ENCODE measurements around the gene STK32B.
"Not testable (repeated sequence)": the region's sequence is repeated elsewhere in the genome, so short reads cannot be mapped to it uniquely, and the experiment has no call there.

STK32B gene

DNA sequence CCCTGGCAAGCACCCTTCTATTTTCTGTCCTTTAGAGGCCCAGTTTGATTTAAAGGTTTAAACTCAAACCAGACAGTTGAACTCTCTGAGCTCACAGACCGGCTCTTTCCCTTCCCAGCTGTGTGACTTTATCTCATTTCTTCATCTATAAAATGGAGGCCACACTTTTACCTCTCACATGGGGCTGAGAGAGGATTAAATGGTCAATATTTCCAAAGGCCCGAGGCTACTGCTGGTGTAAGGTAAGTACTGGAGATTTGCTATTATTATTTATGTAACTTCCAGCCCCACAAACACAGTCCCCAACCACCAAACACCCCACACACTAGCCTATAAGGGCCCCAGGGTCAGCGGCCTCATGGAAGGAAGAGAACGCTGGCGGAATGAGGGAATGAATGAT, 18.5 kb upstream of the STK32B start:
- DNase-seq, result no peak

DNA sequence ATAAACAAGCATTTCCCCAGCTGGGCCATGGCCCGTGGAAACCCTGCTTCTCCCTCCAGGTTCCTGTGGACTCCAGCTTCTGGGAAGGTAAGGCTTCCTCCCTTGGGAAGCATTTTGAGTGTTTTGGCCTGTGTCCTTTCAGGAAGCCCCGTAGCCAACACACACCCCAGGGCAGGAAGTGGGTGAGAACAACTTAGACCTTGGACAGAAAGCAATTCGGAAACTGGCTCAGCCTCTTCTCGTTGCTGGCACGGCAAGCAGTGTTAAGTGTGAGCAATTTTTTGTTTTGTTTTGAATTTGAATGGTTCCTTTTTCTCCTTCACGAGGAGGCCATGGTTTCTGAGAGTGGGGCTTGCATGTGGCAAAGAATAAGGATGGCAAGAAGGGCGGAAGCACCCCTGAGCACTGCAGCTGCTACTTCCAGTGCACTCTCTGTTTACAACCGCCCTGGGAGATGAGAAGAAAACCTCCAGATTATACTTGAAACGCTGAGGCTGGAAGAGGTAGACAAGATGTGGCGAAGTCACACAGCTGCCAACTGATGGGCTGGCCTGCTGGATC, 17.9 kb upstream of the STK32B start:
- no peak for DNase-seq

DNA sequence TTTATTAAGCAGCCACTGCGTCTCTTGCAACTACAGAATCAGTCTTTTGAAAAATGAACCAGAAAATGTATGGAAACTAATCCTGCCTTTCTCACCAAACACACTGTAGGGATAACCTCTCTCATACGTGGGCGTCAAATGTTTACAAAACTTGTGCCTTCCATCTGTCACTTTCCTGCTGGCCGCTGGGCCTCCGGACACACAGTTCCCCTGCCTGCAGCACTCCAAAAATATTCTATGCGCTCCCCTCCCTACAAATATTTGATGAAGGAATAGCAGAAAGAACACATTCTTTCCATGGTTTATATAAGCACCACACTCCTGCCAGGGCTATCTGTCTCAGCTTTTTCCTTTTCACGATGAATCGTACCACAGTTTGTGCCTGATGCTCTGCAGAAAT, 17.1 kb upstream of the STK32B start:
- no peak for DNase-seq

DNA sequence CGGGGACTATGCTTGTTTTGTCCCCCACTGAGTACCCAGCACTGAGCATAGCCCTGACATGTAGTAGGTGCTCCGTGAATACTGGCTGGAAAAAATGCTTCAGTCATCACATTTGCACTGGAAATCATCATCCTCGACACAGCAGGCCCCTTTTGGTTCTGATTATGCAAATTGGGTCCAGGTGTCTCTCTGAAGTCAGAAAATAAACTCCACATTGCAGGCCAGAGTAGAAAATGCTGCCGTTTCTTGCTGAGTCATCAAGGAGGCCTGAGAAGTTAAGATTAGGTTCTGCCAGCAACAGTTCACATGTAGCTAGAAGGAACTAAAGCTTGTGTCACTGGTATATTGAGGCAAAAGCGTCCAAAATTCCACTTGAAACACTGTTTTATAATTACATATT, 15.0 kb upstream of the STK32B start:
- DNase-seq, result no peak

DNA sequence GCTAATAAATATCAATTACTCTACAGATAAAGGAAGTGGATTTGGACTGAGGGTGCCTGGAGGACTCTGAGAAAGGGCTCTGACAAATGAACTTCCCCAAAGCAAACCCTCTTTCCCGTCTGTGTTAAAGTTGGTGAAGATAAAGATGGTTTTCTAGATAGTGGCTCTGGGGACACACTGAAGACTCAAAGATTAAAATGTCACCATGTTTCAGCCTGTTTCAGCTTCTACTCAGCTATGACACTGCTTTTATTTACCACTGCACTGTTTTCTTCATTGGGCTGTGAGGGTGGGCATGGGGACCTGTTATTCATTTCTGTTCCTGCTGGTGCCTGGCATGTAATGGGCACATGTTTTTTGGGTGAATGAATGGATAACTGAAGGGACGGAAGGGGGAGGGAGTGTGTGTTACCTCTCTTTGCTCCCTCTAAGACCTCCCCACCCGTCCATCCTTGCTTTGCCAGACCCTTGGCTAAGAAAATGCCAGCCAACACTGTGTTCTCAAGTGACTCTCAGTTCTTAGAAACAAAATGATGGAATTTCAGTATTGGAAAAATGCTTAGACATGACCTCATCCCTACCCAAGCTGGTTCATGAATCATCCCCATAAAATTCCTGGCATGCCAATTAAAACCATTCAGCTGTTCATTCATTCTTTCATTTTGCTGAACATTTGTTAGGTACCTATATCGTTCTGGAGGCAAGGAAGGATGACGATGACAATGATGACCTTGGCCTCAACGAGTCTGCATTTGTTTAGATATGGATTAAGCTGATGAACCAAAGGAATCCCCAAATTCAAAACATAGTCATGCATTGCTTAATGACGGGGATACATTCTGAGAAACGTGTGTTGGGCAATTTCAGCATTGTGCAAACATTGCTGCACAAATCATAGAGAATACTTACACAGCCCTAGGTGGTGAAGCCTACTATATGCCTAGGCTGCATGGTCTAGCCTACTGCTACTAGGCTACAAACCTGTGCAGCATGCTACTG, 13.4 kb upstream of the STK32B start:
- DNase-seq, result no peak

DNA sequence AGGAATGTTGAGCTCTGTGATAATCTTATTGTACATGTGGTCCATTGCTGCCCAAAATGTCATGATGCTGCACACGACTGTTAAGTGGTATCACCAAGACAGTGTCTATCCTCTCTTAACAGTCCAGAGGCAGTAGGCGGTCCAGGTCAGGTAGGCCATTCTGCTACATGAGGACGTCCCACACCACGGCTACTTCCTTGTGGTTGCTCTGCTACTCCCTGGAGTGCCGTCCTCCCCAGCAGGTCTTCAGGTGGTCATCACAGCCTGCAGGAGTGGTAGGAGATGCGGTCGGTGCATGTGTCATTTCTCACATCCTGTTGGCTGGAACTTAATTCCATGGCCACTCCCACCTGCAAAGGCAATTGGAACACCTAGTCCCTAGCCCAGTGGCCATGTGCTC, 11.5 kb upstream of the STK32B start:
- no peak for DNase-seq

DNA sequence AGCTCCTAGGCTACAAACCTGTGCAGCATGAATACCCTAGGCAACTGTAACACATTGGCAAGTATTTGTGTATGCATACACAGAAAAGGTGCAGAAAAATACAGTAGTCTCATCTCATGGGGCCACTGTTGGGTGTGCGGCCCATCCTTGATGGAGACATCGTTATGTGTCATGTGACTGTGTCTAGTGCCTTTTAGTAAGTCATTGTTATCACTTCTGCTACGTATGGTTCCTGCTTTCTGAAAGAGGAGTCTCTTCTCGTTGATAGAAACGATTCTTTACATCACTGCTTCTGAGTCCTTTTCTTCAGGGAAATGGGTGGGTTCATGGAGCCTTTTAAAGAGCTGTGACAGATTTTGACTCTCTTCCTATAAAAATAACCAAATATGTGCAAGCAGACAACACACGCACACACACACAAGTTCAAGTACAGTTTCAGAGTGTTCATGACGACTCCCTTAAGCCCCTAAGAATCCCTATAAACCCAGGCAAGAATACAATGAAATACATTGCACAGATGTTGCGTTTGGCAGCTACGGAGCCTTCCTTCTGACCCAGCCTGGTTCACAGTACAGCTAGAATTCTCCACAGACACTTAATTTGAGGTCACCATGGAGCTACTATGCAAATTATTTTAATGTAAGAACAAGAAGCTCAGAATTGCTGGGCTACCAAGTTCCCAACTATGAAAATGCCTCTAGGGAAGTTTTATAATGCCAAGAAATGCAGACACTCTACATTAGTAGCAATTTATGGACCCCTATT, 10.2 kb upstream of the STK32B start:
- DNase-seq, result no peak

DNA sequence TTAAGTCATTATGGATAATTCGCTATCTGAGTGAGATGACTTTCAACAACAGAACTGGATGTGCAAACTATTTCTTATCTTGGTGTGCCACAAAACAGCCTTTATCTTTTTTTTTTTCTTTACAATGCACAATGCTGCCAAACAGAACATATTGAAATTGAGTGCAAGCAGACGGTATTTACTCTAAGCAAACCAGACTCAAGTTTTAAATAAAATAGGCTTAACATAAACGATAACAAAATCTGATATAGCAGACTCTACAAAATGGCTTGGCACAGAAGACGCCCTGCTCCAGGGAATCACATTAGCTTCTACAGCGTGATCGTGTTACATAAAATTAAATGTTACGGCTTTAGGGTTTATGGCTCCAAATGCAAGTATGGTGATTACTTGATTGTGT, 9.6 kb upstream of the STK32B start:
- no peak for DNase-seq

DNA sequence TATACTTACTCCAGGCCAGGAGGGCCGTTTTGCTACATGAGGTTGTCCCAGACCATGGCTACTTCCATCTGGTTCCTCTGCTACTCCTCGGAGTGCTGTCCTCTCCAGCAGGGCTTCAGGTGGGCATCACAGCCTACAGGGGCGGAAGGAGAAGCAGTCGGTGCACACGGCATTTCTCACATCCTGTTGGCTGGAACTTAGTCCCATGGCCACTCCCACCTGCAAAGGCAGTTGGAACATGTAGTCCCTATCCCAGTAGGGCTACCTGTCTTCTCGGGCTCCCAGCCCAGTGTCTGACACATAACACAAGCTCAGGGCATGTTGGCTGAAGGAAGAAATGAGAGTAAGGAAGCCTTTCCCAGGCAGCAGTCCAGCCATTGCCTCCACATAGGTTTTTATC, 7.7 kb upstream of the STK32B start:
- no peak for DNase-seq

DNA sequence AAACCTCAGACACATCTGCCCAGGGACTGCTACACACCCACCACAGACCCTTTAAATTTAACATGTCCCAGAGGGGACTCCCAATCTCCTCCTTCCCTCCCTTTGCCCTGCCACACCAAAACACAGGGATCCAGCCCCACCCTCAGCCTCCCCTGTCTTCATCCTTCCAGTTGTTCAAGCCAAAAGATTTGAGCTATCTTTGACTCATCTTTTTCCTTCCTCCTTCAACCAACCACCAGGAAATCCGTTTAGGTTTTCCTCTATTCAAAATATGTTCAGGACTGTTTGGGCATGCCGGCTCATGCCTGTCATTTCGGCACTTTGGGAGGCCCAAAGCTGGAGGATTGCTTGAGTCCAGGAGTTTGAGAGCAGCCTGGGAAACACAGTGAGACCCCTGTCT, 6.9 kb upstream of the STK32B start:
- no peak for DNase-seq

DNA sequence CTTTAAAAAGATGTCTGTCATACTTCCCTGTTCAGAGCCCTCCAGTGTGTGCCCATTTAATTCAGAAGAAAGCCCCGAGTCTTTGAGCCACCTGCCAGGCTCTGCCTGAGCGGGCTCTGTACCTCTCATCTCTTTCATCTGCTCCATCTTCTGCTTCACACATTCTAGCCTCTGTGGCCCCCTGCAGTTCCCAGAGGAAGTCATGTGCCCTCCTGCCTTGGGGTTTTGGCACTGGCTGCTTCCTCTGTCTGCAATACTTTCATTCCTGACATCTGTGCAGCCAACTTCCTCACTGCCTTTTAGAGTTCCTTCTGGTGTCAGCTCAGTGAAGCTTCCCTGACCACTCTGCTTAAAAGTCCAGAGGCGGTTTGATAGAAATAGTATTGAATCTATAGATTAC, 6.2 kb upstream of the STK32B start:
- no peak for DNase-seq

DNA sequence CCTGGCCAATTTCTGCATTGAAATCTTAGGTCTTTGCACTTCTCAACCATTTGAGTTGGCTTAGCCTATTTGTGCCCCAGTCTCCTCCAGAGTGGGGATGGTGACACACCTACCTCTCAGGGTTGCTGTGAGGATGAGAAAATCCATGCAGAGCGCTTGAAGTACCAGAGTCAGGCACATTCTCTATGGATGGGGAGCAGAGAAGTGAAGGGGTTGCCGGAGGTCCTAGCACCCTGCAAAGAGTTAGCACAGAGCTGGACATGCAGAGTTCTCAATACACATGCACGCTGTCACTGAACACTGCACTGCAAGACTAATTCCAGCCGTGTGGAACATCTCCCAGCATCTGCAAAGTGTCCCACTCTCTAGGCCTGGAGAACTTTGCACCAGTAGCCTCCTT, 2.6 kb upstream of the STK32B start:
- no peak for DNase-seq

DNA sequence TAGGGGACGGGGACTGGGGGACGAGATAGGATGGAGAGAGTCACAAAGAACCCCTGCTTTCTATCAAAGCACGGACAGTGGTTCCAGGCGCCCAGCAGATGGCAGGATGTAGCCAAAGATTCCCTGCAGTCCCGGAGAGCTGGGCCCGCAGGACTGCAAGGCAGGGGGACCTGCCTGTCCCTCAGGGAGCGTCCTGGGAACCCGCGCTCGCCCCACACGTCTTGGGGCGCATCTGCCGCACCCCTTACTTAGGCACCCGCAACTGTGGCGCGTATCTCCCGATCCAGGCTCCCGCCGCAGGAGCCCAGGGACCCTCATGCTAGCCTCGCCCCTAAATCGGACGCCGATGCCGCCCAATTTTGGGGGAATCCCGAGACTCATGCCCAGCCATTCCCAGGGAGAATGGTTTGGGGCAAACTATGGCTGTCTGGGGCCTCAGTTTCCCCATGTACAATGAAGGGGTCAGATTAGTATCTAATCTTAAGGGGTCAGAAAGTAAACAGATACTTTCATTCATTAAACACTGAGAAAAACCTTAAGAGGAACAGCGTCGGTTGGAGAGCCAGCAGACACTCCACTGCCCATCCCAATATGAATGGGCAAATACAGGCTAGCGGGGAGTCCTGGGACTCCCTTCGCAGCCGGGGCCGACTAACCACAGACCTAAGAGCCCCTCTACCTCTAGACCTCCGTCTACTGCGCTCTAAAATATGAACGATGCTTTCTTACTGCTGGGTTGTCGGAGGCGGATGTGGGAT, 581 bp upstream of the STK32B start:
- peak; percentile 49 for DNase-seq

DNA sequence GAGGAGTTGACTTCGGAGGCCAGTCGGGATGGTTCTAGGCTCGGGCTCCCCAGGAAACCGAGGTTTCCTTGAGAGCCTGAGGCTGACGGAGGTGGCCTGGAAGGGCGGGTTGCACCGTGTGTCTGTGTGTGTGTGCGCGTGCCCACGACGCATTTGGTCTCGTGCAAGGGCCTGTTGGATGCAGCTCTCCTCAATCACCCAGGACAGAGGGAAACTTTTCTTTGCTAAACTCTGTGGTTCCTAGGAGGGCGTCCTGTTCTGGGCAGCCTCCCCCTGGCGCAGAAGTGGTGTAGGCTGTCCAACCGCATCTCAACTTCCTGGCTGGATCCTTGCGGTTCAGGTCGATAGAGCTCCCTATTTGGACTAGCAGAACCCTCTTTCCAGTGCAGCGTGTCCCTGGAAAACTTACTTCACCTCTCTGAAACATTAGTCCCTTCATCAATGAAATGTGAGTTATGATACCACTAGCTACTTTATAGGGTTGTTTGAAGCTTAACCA, 973 bp downstream of the STK32B start:
- no peak for DNase-seq

DNA sequence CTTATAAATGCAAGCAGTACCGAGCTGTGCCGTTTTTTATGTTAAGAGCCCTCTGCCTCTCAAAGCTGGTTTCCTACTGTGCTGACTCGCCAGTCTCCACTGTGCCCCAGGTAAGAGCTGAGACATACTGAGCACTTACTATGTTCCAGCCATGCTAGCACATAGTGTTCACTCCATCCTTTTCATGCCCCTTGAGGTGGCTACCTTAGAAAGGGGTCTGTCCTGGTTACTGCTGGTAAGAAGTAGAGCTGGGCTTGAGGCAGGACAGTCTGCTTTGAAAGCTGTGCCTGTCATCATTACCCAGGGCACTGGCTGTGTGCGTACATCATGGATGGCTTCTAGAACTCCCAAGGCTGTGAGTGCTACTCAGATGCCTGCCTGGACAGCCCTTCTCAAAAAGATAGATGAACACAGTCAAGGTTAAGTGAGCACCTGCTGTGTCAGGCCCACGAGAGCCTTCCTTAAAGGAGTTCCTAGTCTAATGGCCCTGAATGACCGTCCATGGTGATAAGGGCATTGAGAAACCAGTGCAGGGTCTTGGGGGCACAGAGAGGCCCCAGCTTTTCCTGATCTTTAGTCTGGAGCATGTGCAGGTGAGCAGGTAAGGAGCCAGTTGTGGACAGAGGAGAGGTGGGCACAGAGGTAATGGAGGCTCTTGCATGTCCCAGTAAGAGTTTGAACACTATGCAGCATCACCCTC, 1.6 kb downstream of the STK32B start:
- no peak for DNase-seq

DNA sequence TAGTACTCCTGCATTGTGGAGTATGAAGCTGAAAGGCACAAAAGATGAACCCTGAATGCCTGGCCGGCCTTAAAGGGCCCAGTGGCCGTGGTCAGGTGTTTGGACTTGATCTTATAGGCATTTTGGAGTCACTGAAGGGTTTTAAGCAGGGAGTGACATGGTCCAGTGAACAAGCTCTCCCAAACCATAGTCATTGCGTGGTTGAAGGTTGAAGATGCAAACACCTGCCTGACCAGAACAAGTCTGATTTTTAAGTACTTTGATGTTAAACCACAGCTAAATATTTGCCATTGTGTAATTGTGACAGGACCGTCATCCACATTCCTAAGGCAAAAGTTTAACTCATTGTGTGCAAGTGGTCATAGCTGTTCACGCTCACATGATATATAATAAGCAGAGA, 3.3 kb downstream of the STK32B start:
- DNase-seq, result no peak

DNA sequence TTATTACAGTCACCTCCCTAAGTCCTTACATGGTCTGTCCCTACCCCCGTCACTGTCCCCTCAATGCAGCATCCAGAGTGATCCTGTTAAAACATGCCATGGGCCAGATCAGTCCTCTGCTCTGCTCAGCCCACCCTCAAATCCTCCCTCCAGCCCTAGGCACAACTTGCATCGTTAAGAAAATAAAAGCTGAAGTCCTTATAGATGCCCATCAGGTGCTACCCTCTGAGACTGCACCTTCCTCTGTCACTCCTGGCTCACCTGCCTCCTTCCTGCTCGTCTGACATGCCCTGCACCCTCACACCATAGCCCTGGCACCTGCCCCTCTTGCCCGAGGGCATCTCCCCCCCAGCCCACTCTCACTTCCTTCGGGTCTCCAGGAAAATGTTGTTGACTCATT, 4.1 kb downstream of the STK32B start:
- no peak for DNase-seq

DNA sequence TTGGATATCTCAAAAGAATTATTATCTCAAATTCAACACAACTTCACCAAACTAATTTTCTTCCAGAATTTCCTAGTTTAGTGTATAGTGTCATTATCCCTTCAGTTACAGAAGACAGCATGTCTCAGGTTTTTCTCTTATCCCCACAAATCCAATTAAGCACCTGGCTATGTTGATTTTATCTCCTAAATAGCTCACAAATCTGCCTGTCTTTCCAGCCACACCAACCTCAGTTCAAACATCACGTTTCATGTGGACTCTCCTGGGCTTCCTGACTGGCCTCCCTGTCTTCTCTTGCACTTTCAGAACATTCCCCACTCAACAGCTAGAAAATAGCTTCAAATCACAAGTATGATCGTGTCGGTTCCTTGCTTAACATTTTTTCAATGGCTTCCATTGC, 14.8 kb downstream of the STK32B start:
- no peak for DNase-seq

DNA sequence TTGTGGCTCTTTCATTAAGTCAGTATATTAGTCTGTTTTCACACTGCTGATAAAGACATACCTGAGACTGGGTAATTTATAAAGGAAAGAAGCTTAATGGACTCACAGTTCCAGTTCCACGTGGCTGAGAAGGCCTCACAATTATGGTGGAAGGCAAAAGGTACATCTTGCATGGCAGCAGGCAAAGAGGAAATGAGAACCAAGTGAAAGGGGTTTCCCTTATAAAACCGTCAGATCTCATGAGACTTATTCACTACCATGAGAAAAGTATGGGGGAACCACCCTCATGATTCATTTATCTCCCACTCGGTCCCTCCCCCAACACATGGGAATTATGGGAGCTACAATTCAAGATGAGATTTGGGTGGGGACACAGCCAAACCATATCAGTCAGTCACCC, 15.7 kb downstream of the STK32B start:
- DNase-seq, result not testable (repeated sequence)

DNA sequence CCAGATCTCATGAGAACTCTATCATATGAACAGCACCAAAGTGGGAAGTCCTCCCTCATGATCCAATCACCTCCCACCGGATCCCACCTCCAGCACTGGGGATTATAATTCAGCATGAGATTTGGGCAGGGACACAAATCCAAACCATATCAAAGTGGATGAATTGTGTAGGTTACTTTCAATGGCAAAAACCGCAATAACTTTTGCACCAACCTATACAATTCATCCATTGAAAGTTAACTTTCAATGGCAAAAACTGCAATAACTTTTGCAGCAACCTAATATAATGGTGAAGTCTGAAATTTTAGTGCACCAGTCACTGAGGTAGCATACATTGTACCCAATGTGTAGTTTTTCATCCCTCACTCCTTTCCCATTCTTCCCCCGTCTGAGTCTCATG, 16.6 kb downstream of the STK32B start:
- DNase-seq, result no peak

DNA sequence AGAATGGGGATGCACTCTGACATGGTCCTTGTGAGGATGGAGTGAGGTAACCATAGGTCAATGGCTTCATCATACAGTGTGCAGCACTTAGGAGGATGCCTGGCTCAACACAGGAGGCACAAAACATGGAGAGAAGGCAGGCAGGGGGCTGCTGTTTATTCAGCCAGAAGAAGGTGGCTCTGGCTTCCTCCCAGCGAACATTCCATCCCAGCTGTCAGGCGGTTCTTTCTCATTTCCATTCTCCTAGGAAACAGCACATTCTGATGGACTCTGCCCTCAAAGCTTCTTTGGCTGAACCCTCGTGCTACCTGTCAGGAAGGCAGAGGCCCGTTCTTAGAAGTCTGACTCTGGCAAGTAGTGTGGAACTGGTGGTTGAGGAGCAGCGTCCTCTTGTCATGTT, 18.6 kb downstream of the STK32B start:
- no peak for DNase-seq

DNA sequence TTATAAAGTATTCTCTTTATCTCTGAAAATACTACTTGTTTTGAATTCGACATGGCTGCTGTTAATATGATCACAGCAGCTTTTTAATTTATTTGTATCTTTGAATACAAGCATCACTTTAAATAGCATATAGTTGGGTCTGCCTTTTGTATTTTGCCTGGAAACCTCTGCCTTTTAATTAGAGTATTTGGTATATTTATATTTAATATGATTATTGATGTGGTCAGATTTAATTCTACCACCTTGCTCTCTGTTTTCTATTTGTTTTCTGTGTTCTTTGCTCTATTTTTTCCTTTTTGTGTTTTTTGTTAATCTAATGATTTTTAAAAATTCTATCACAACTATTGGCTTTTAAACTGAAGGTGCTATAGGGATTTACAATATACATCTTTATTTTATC, 21.7 kb downstream of the STK32B start:
- DNase-seq, result no peak

Measured in activated CD4-positive, alpha-beta T cell treated with anti-CD3 and anti-CD28 coated beads for 48 hours (primary cell).